WTC11 (cell line): ENCODE data around the gene NUP210. TPM values are rescaled to one million over a fixed set of nuclear protein-coding genes. Genes with fewer than 3 reads are reported as not detected.

ENCODE experiments used
- ATAC-seq: fragments of 200-7000 bp; cut with Tn5 transposase; 2 replicates; pipeline ENCODE4 v1.10.0; 2021; ENCODE audit warnings: mild to moderate bottlenecking, moderate library complexity
- CTCF ChIA-PET: fragments of 300-600 bp; sonication (Branson Sonifier 250); formaldehyde crosslinking; loops from one replicate; lab custom pipeline; 2021; ENCODE audit warnings: antibody characterized with exemption; lab: Charles Lee
- POLR2A ChIA-PET: fragments of 350-600 bp; sonication (Branson Sonifier 250); formaldehyde crosslinking; loops from one replicate; lab custom pipeline; 2021; ENCODE audit warnings: antibody characterized with exemption; lab: Charles Lee
- DNase-seq: peaks from one replicate; pipeline ENCODE4 v3.0.0; 2021; ENCODE audit warnings: low spot score
- H3K27ac Mint-ChIP-seq: 2 replicates; pipeline ENCODE4 v1.8.0; 2021; ENCODE audit warnings: mixed read lengths
- H3K27me3 Mint-ChIP-seq: 2 replicates; pipeline ENCODE4 v1.8.0; 2021; ENCODE audit warnings: low read depth, mild to moderate bottlenecking, moderate library complexity, mixed read lengths
- H3K36me3 Mint-ChIP-seq: 2 replicates; pipeline ENCODE4 v1.8.0; 2021; ENCODE audit warnings: mixed read lengths
- H3K4me1 Mint-ChIP-seq: 2 replicates; pipeline ENCODE4 v1.8.0; 2022; ENCODE audit warnings: mixed read lengths
- H3K4me3 Mint-ChIP-seq: 2 replicates; pipeline ENCODE4 v1.8.0; 2021; ENCODE audit warnings: mild to moderate bottlenecking, moderate library complexity, mixed read lengths
- H3K9me3 Mint-ChIP-seq: 2 replicates; pipeline ENCODE4 v1.8.0; 2021; ENCODE audit warnings: mixed read lengths
- CREM ChIP-seq: sonication (generic); formaldehyde crosslinking; IDR thresholded peaks from 2 replicates; pipeline ENCODE4 v1.8.1; 2022; ENCODE audit warnings: mild to moderate bottlenecking, missing genetic modification reagents, moderate library complexity
- ELF4 ChIP-seq: sonication (generic); formaldehyde crosslinking; IDR thresholded peaks from 2 replicates; pipeline ENCODE4 v1.8.1; 2022; ENCODE audit warnings: low read depth, mild to moderate bottlenecking, moderate library complexity, missing genetic modification reagents
- ESRRA ChIP-seq: sonication (generic); formaldehyde crosslinking; IDR thresholded peaks from 2 replicates; pipeline ENCODE4 v1.8.1; 2022; ENCODE audit warnings: mild to moderate bottlenecking, missing genetic modification reagents, borderline replicate concordance
- GABPB1 ChIP-seq: sonication (generic); formaldehyde crosslinking; IDR thresholded peaks from 2 replicates; pipeline ENCODE4 v1.8.1; 2023; ENCODE audit warnings: mild to moderate bottlenecking, missing genetic modification reagents
- HMGXB4 ChIP-seq: sonication (generic); formaldehyde crosslinking; IDR thresholded peaks from 2 replicates; pipeline ENCODE4 v1.8.1; 2023; ENCODE audit warnings: mild to moderate bottlenecking, moderate library complexity, missing genetic modification reagents
- NFE2L1 ChIP-seq: sonication (generic); formaldehyde crosslinking; IDR thresholded peaks from 2 replicates; pipeline ENCODE4 v1.8.1; 2023; ENCODE audit warnings: missing genetic modification reagents
- NR3C1 ChIP-seq: sonication (generic); formaldehyde crosslinking; conservative IDR thresholded peaks from 2 replicates; pipeline ENCODE4 v1.8.1; 2023; ENCODE audit warnings: low read depth, mild to moderate bottlenecking, missing genetic modification reagents
- RELA ChIP-seq: sonication (generic); formaldehyde crosslinking; IDR thresholded peaks from 2 replicates; pipeline ENCODE4 v1.8.1; 2022; ENCODE audit warnings: missing genetic modification reagents, mild to moderate bottlenecking, borderline replicate concordance
- STAT6 ChIP-seq: sonication (generic); formaldehyde crosslinking; conservative IDR thresholded peaks from 2 replicates; pipeline ENCODE4 v1.8.1; 2023; ENCODE audit warnings: mild to moderate bottlenecking, low read depth, missing genetic modification reagents, moderate library complexity
- TCF7 ChIP-seq: sonication (generic); formaldehyde crosslinking; IDR thresholded peaks from 2 replicates; pipeline ENCODE4 v1.8.0; 2022; ENCODE audit warnings: mild to moderate bottlenecking, low read depth, missing genetic modification reagents, moderate library complexity
- ZBTB21 ChIP-seq: sonication (generic); formaldehyde crosslinking; IDR thresholded peaks from 2 replicates; pipeline ENCODE4 v1.8.1; 2023; ENCODE audit warnings: mild to moderate bottlenecking, missing genetic modification reagents, borderline replicate concordance
- ZNF317 ChIP-seq: sonication (generic); formaldehyde crosslinking; IDR thresholded peaks from 2 replicates; pipeline ENCODE4 v1.8.1; 2023; ENCODE audit warnings: low read depth, mild to moderate bottlenecking, moderate library complexity, missing genetic modification reagents, borderline replicate concordance
- ZNF396 ChIP-seq: fragments of 250-450 bp; sonication (Bioruptor Pico); IDR thresholded peaks from 2 replicates; pipeline ENCODE4 v1.8.0; 2021; ENCODE audit warnings: mild to moderate bottlenecking, moderate library complexity, borderline replicate concordance
- total RNA-seq: library from RNA; stranded (reverse); gene quantifications from 3 replicates; pipeline ENCODE4 v1.2.3, GENCODE V29; 2021
- TF ChIP-seq, protein P1 (sequence below): sonication (generic); formaldehyde crosslinking; IDR thresholded peaks from 2 replicates; pipeline ENCODE4 v1.8.0; 2023; ENCODE audit warnings: missing genetic modification reagents, mild to moderate bottlenecking, borderline replicate concordance
- TF ChIP-seq, protein P2 (sequence below): sonication (generic); formaldehyde crosslinking; IDR thresholded peaks from 2 replicates; pipeline ENCODE4 v1.8.0; 2022; ENCODE audit warnings: mild to moderate bottlenecking, missing genetic modification reagents
- TF ChIP-seq, protein P3 (sequence below): sonication (generic); formaldehyde crosslinking; IDR thresholded peaks from 2 replicates; pipeline ENCODE4 v1.8.1; 2023; ENCODE audit warnings: mild to moderate bottlenecking, missing genetic modification reagents, moderate library complexity
- TF ChIP-seq, protein P4 (sequence below): sonication (generic); formaldehyde crosslinking; IDR thresholded peaks from 2 replicates; pipeline ENCODE4 v1.8.0; 2023; ENCODE audit warnings: mild to moderate bottlenecking, missing genetic modification reagents
- TF ChIP-seq, protein P5 (sequence below): sonication (generic); formaldehyde crosslinking; IDR thresholded peaks from 2 replicates; pipeline ENCODE4 v1.8.0; 2022; ENCODE audit warnings: missing genetic modification reagents

NUP210 gene
- total RNA-seq, 1 experiment from 2014 or later = 59.2 TPM

DNA sequence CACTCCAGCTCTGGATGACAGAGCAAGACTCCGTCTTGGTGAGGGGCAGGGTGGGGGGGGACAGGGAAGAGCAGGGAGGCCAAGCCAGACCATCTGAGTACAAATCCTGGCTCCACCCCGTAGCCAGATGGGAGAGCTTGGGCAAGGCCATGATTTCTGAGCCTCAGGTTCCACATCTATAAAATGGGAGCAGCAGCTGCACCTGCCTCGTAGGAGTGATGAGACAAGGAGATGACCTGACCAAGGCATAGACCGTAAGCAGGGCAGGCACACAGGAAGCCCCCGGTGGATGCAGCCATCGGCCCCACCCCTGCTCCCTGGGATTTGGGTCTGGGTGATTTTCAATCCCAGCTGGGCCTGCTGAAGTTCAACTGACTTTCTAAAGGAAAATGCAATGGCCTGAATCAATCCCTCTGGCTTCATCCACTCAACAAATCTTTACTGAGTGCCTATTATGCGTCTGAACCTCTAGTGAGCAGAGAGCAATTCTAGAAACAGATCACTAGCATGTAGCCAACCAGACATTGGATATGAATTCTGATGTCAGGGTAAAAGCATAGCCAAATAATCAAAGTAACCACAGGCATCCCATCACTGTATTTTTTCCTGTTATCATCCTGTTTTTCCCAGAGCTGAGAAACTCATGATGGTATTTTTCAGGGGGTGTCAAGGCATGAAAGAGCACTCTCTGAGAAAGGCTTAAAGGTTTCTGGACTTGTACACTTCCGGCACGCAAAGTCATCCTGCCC is 141.2 kb downstream of the NUP210 start:
- H3K36me3 Mint-ChIP-seq = peaks cover under 1% of the 10 kb centered on the region; the same call in 1 of the 2 replicates
- CTCF ChIA-PET = interaction anchor here (0.7 kb wide), 1 partner anchor 263 kb away, joined by 3 read pairs; no protein-coding TSS in a partner anchor
- no peak for ATAC-seq
- DNase-seq = no peak
- POLR2A ChIA-PET = no interaction called here
- H3K27ac Mint-ChIP-seq = no peak overlapping the region
- TF ChIP-seq TCF7 (CRISPR knock-in tag) (no peak), HMGXB4 (CRISPR knock-in tag) (no peak), RELA (CRISPR knock-in tag) (no peak), NFE2L1 (CRISPR knock-in tag) (no peak), ESRRA (CRISPR knock-in tag) (no peak), NR3C1 (CRISPR knock-in tag) (no peak), ZBTB21 (no peak), ZNF396 (CRISPR knock-in tag) (no peak), GABPB1 (no peak), CREM (no peak), ELF4 (CRISPR knock-in tag) (no peak), ZNF317 (CRISPR knock-in tag) (no peak), STAT6 (CRISPR knock-in tag) (no peak)
- TF ChIP-seq, protein P1, sequence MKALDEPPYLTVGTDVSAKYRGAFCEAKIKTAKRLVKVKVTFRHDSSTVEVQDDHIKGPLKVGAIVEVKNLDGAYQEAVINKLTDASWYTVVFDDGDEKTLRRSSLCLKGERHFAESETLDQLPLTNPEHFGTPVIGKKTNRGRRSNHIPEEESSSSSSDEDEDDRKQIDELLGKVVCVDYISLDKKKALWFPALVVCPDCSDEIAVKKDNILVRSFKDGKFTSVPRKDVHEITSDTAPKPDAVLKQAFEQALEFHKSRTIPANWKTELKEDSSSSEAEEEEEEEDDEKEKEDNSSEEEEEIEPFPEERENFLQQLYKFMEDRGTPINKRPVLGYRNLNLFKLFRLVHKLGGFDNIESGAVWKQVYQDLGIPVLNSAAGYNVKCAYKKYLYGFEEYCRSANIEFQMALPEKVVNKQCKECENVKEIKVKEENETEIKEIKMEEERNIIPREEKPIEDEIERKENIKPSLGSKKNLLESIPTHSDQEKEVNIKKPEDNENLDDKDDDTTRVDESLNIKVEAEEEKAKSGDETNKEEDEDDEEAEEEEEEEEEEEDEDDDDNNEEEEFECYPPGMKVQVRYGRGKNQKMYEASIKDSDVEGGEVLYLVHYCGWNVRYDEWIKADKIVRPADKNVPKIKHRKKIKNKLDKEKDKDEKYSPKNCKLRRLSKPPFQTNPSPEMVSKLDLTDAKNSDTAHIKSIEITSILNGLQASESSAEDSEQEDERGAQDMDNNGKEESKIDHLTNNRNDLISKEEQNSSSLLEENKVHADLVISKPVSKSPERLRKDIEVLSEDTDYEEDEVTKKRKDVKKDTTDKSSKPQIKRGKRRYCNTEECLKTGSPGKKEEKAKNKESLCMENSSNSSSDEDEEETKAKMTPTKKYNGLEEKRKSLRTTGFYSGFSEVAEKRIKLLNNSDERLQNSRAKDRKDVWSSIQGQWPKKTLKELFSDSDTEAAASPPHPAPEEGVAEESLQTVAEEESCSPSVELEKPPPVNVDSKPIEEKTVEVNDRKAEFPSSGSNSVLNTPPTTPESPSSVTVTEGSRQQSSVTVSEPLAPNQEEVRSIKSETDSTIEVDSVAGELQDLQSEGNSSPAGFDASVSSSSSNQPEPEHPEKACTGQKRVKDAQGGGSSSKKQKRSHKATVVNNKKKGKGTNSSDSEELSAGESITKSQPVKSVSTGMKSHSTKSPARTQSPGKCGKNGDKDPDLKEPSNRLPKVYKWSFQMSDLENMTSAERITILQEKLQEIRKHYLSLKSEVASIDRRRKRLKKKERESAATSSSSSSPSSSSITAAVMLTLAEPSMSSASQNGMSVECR = no peak
- TF ChIP-seq, protein P2, sequence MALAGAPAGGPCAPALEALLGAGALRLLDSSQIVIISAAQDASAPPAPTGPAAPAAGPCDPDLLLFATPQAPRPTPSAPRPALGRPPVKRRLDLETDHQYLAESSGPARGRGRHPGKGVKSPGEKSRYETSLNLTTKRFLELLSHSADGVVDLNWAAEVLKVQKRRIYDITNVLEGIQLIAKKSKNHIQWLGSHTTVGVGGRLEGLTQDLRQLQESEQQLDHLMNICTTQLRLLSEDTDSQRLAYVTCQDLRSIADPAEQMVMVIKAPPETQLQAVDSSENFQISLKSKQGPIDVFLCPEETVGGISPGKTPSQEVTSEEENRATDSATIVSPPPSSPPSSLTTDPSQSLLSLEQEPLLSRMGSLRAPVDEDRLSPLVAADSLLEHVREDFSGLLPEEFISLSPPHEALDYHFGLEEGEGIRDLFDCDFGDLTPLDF (CRISPR knock-in tag) = no peak
- TF ChIP-seq, protein P3, sequence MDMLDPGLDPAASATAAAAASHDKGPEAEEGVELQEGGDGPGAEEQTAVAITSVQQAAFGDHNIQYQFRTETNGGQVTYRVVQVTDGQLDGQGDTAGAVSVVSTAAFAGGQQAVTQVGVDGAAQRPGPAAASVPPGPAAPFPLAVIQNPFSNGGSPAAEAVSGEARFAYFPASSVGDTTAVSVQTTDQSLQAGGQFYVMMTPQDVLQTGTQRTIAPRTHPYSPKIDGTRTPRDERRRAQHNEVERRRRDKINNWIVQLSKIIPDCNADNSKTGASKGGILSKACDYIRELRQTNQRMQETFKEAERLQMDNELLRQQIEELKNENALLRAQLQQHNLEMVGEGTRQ (CRISPR knock-in tag) = no peak
- TF ChIP-seq, protein P4, sequence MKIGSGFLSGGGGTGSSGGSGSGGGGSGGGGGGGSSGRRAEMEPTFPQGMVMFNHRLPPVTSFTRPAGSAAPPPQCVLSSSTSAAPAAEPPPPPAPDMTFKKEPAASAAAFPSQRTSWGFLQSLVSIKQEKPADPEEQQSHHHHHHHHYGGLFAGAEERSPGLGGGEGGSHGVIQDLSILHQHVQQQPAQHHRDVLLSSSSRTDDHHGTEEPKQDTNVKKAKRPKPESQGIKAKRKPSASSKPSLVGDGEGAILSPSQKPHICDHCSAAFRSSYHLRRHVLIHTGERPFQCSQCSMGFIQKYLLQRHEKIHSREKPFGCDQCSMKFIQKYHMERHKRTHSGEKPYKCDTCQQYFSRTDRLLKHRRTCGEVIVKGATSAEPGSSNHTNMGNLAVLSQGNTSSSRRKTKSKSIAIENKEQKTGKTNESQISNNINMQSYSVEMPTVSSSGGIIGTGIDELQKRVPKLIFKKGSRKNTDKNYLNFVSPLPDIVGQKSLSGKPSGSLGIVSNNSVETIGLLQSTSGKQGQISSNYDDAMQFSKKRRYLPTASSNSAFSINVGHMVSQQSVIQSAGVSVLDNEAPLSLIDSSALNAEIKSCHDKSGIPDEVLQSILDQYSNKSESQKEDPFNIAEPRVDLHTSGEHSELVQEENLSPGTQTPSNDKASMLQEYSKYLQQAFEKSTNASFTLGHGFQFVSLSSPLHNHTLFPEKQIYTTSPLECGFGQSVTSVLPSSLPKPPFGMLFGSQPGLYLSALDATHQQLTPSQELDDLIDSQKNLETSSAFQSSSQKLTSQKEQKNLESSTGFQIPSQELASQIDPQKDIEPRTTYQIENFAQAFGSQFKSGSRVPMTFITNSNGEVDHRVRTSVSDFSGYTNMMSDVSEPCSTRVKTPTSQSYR (CRISPR knock-in tag) = no peak
- TF ChIP-seq, protein P5, sequence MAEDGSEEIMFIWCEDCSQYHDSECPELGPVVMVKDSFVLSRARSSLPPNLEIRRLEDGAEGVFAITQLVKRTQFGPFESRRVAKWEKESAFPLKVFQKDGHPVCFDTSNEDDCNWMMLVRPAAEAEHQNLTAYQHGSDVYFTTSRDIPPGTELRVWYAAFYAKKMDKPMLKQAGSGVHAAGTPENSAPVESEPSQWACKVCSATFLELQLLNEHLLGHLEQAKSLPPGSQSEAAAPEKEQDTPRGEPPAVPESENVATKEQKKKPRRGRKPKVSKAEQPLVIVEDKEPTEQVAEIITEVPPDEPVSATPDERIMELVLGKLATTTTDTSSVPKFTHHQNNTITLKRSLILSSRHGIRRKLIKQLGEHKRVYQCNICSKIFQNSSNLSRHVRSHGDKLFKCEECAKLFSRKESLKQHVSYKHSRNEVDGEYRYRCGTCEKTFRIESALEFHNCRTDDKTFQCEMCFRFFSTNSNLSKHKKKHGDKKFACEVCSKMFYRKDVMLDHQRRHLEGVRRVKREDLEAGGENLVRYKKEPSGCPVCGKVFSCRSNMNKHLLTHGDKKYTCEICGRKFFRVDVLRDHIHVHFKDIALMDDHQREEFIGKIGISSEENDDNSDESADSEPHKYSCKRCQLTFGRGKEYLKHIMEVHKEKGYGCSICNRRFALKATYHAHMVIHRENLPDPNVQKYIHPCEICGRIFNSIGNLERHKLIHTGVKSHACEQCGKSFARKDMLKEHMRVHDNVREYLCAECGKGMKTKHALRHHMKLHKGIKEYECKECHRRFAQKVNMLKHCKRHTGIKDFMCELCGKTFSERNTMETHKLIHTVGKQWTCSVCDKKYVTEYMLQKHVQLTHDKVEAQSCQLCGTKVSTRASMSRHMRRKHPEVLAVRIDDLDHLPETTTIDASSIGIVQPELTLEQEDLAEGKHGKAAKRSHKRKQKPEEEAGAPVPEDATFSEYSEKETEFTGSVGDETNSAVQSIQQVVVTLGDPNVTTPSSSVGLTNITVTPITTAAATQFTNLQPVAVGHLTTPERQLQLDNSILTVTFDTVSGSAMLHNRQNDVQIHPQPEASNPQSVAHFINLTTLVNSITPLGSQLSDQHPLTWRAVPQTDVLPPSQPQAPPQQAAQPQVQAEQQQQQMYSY (CRISPR knock-in tag) = no peak
- no peak overlapping the region for H3K4me3 Mint-ChIP-seq
- H3K9me3 Mint-ChIP-seq = peaks cover 4% of the 10 kb centered on the region
- peaks cover 23% of the 10 kb centered on the region for H3K4me1 Mint-ChIP-seq
- H3K27me3 Mint-ChIP-seq = peaks cover 22% of the 10 kb centered on the region
